Measurements from ENCODE around the gene TSKS. TPM values are rescaled to one million over a fixed set of nuclear protein-coding genes. Genes with fewer than 3 reads are reported as not detected.

TSKS gene
- total RNA-seq, 1 experiment from 2014 or later: 0.28 TPM

GRCh38 chr19:49775742-49776370, 12.8 kb upstream of the TSKS start:
- Histone ChIP-seq H3K27ac (ENCODE audit: insufficient read length, low read depth, low read length) (no peak overlapping the region), H3K56ac (ENCODE audit: insufficient read length, low read depth, low read length) (no peak overlapping the region), H3K9me3 (ENCODE audit: control insufficient read depth, low read depth, low read length) (no peaks in the 10 kb centered on the region), H3K27me3 (ENCODE audit: insufficient read depth, low read length) (no peaks in the 10 kb centered on the region), H3K23me2 (ENCODE audit: insufficient read length, low read depth, low read length, poor library complexity, severe bottlenecking) (no peaks in the 10 kb centered on the region), H2AFZ (ENCODE audit: low read length) (no peak overlapping the region), H3K4me1 (ENCODE audit: insufficient read depth, low read length) (no peaks in the 10 kb centered on the region), H4K8ac (replicated peaks; ENCODE audit: insufficient read length, low read depth, low read length) (no peak overlapping the region), H2AK5ac (ENCODE audit: insufficient read length, low read length) (no peak overlapping the region), H2BK15ac (ENCODE audit: low read depth, low read length) (no peak overlapping the region), H3K4ac (ENCODE audit: low read depth, low read length) (no peak overlapping the region), H3K14ac (ENCODE audit: insufficient read depth, low read length) (no peak overlapping the region), H3K4me2 (ENCODE audit: insufficient read depth, insufficient read length, low read length) (no peak overlapping the region), H3K9ac (ENCODE audit: extremely low read depth, insufficient read length, low read length) (no peak overlapping the region), H4K20me1 (ENCODE audit: control insufficient read depth, insufficient read depth, insufficient read length) (no peaks in the 10 kb centered on the region), H2BK120ac (ENCODE audit: low read depth, low read length, poor library complexity, severe bottlenecking) (no peak overlapping the region), H3T11ph (ENCODE audit: low read length) (no peak overlapping the region), H2BK20ac (ENCODE audit: low read depth, low read length, poor library complexity, severe bottlenecking) (no peak overlapping the region), H3K79me1 (ENCODE audit: insufficient read depth, low read depth, low read length, poor library complexity, severe bottlenecking) (peaks cover 9% of the 10 kb centered on the region), H3K18ac (ENCODE audit: insufficient read length, low read depth, low read length) (no peak overlapping the region), H2BK5ac (ENCODE audit: insufficient read length, low read length) (no peak overlapping the region), H4K5ac (ENCODE audit: insufficient read length, low read depth, low read length) (no peak overlapping the region), H4K91ac (ENCODE audit: insufficient read length, low read depth, low read length) (no peak overlapping the region), H3K23ac (ENCODE audit: insufficient read length, low read depth, low read length) (no peak overlapping the region), H3K79me2 (ENCODE audit: insufficient read depth, low read length) (peaks cover 4% of the 10 kb centered on the region; the same call in 1 of the 2 replicates), H2BK12ac (ENCODE audit: insufficient read length, low read depth, low read length) (no peak overlapping the region)
- Mint-ChIP-seq H3K36me3 (ENCODE audit: insufficient read depth in 1 of 3, low read depth in 3 of 3) (peaks cover 0 to 17% (median 13%) of the 10 kb centered on the region in 3 experiments), H3K4me3 (no peak overlapping the region), H3K27me3 (ENCODE audit: low read depth) (no peaks in the 10 kb centered on the region), H3K9me3 (no peaks in the 10 kb centered on the region), H3K4me1 (peaks cover 3 to 8% of the 10 kb centered on the region in 2 experiments), H3K27ac (peak overlapping the region in 2 of 3 experiments; percentile 38 to 65; a peak in 3 of 7 replicates)
- no CpG with 5 or more reads among the region's 20 CpGs for WGBS (ENCODE audit: extremely low coverage, insufficient read length, low lambda C conversion rate)
- TF ChIP-seq CTCF (conservative IDR thresholded peaks at IDR 0.05): no peak
- no peak for DNase-seq

Data from H9 (cell line).